Kidney (tissue), 22 donors: ENCODE results near the gene RSPH10B. TPM values are rescaled to one million over a fixed set of nuclear protein-coding genes. Genes with fewer than 3 reads are reported as not detected.
"Not testable (repeated sequence)": the region's sequence is repeated elsewhere in the genome, so short reads cannot be mapped to it uniquely, and the experiment has no call there.

Experiments used
- DNase-seq, 5 donors: peaks; one replicate each; pipeline ENCODE4 v3.0.0-alpha.2; 2013 to 2020
- FAIRE-seq: peaks from 2 replicates; lab custom pipeline; 2012; peaks lifted over from hg19 to GRCh38; lab: Jason Lieb, UNC
- H3K27ac ChIP-seq, 2 donors: one replicate each; pipeline ENCODE4 v1.7.0; 2013; ENCODE audit warnings: low read depth in 2 of 2, low read length in 2 of 2, inconsistent platforms in 1 of 2
- H3K27me3 ChIP-seq: one replicate; pipeline ENCODE4 v1.7.1; 2013; ENCODE audit warnings: low read length, inconsistent platforms; ENCODE audit not compliant: control insufficient read depth, insufficient read depth
- H3K36me3 ChIP-seq, 3 donors: one replicate each; pipeline versions ENCODE4 v1.7.0 to v1.7.1; 2013; ENCODE audit warnings: low read length in 3 of 3, control low read depth in 1 of 3, inconsistent platforms in 1 of 3; ENCODE audit not compliant: insufficient read depth in 3 of 3, control insufficient read depth in 2 of 3
- H3K4me1 ChIP-seq, 3 donors: one replicate each; pipeline versions ENCODE4 v1.7.0 to v1.7.1; 2013; ENCODE audit warnings: low read length in 3 of 3, inconsistent platforms in 1 of 3, low read depth in 1 of 3; ENCODE audit not compliant: control insufficient read depth in 2 of 3, insufficient read depth in 2 of 3
- H3K4me3 ChIP-seq, 3 donors: one replicate each; pipeline versions ENCODE4 v1.7.0 to v1.8.1; 2013; ENCODE audit warnings: low read length in 3 of 3, control low read depth in 1 of 3, inconsistent platforms in 1 of 3
- H3K9ac ChIP-seq, 3 donors: one replicate each; pipeline versions ENCODE4 v1.7.0 to v1.7.1; 2013; ENCODE audit warnings: low read length in 3 of 3, control low read depth in 1 of 3, inconsistent platforms in 1 of 3
- H3K9me3 ChIP-seq, 3 donors: one replicate each; pipeline versions ENCODE4 v1.7.0 to v1.7.1; 2013; ENCODE audit warnings: low read length in 3 of 3, control low read depth in 1 of 3, inconsistent platforms in 1 of 3; ENCODE audit not compliant: control insufficient read depth in 2 of 3, insufficient read depth in 1 of 3
- intact Hi-C: fragments of 100-400 bp; cut with DNase I; formaldehyde crosslinking; loops from one replicate; pipeline ENCODE4 v1.11.1; 2022
- long read RNA-seq, 10 donors: library from polyadenylated mRNA in 1 of 10; unstranded in 1 of 10; transcript quantifications; one replicate each; pipeline ENCODE4 v2.0.0 and lab custom pipeline, GENCODE V29; 2021 to 2026
- polyA plus RNA-seq: library from polyadenylated mRNA; stranded (reverse); fragments of 350-450 nt; fragmentation: Illumina TruSeq; extraction: RNeasy Lipid Tissue Mini Kit (QIAGEN cat#74804); gene quantifications from one replicate; pipeline ENCODE4 v1.2.3, GENCODE V29; 2014; ENCODE audit warnings: low read depth, low replicate concordance; ENCODE audit not compliant: insufficient read depth
- total RNA-seq: library from RNA; stranded (reverse); fragmentation: NEBNext Ultra II Directional; extraction: Animal tissue kit (Norgen Biotek cat#: 25700); gene quantifications from one replicate; pipeline ENCODE4 v1.2.1, GENCODE V29; 2021
- TF ChIP-seq, protein P1 (sequence below): IDR thresholded peaks from 3 replicates; pipeline ENCODE4 v1.5.1; 2012; ENCODE audit warnings: mild to moderate bottlenecking, moderate library complexity, borderline replicate concordance; ENCODE audit not compliant: insufficient read depth; ENCODE audit errors: extremely low read depth
- donor health status: control.
- donor health status: control.
- donor health status: control.
- donor health status: control.
- donor health status: control.
- donor health status: DM: yes; HTN: yes; CAD: no.
- donor health status: Normal renal cell carcinoma (clear cell type).

RSPH10B gene
- total RNA-seq (0.79 TPM), polyA plus RNA-seq (not detected)
- long read RNA-seq, donor 1 = 0 reads
- long read RNA-seq, donor 2, partial matches to known transcripts = 25 of 54 reads
- long read RNA-seq, donor 2, other reads (novel, unspliced or antisense) = 29 of 54 reads
- long read RNA-seq, donor 3 = 0 reads
- long read RNA-seq, donor 4 = 0 reads
- long read RNA-seq, donor 5 = 0 reads
- long read RNA-seq, donor 6, partial matches to known transcripts = 109 of 144 reads
- long read RNA-seq, donor 6, other reads (novel, unspliced or antisense) = 35 of 144 reads
- long read RNA-seq, donor 7, partial matches to known transcripts = 0 of 1 reads
- long read RNA-seq, donor 7, other reads (novel, unspliced or antisense) = 1 of 1 reads
- long read RNA-seq, donor 8 = 0 reads
- long read RNA-seq, donor 9 = 0 reads
- long read RNA-seq, donor 10 = 0 reads

GRCh38 chr7:5970347-5970911, at the start of gene RSPH10B:
Gene RSPH10B, minus strand, starts transcription at chr7:5970689. Its CDS starts 3,573 bp downstream, at chr7:5967116.
- H3K27ac ChIP-seq, intact Hi-C loops, H3K9ac ChIP-seq, H3K27me3 ChIP-seq, H3K36me3 ChIP-seq, H3K4me3 ChIP-seq, FAIRE-seq, H3K4me1 ChIP-seq, H3K9me3 ChIP-seq: not testable (repeated sequence)
- peak in 2 of 5 donors; percentile 2 to 11 for DNase-seq

- FAIRE-seq (no peak), DNase-seq (no peak)
- no peak overlapping the region for H3K27ac ChIP-seq
- no peaks in the 10 kb centered on the region for H3K9me3 ChIP-seq
- no peak overlapping the region for H3K9ac ChIP-seq
- no peak overlapping the region for H3K4me3 ChIP-seq
- H3K36me3 ChIP-seq = peaks cover 5 to 24% (median 15%) of the 10 kb centered on the region in 3 donors
- TF ChIP-seq, protein P1, sequence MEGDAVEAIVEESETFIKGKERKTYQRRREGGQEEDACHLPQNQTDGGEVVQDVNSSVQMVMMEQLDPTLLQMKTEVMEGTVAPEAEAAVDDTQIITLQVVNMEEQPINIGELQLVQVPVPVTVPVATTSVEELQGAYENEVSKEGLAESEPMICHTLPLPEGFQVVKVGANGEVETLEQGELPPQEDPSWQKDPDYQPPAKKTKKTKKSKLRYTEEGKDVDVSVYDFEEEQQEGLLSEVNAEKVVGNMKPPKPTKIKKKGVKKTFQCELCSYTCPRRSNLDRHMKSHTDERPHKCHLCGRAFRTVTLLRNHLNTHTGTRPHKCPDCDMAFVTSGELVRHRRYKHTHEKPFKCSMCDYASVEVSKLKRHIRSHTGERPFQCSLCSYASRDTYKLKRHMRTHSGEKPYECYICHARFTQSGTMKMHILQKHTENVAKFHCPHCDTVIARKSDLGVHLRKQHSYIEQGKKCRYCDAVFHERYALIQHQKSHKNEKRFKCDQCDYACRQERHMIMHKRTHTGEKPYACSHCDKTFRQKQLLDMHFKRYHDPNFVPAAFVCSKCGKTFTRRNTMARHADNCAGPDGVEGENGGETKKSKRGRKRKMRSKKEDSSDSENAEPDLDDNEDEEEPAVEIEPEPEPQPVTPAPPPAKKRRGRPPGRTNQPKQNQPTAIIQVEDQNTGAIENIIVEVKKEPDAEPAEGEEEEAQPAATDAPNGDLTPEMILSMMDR = no peak
- H3K27me3 ChIP-seq = no peaks in the 10 kb centered on the region
- intact Hi-C loops = no loop called here
- peaks cover 0 to 6% (median 5%) of the 10 kb centered on the region in 3 donors for H3K4me1 ChIP-seq
Measured at GRCh38 chr7:6016653-6016966, 46.1 kb upstream of the RSPH10B start.

- DNase-seq (peak in 1 of 5 donors; percentile 84), FAIRE-seq (no peak)
- Histone ChIP-seq H3K27ac (no peak overlapping the region), H3K36me3 (peaks cover 3 to 24% (median 13%) of the 10 kb centered on the region in 3 donors), H3K27me3 (no peaks in the 10 kb centered on the region), H3K4me1 (peaks cover 0 to 6% (median 5%) of the 10 kb centered on the region in 3 donors), H3K9ac (peak overlapping the region in 1 of 3 donors; percentile 41), H3K9me3 (no peaks in the 10 kb centered on the region), H3K4me3 (no peak overlapping the region)
- intact Hi-C loops = no loop called here
- TF ChIP-seq, protein P1 = no peak
Measured at GRCh38 chr7:6015917-6016652, 45.6 kb upstream of the RSPH10B start.
